ENCODE measurements around the gene DUSP15.

The DUSP15 gene

DNA sequence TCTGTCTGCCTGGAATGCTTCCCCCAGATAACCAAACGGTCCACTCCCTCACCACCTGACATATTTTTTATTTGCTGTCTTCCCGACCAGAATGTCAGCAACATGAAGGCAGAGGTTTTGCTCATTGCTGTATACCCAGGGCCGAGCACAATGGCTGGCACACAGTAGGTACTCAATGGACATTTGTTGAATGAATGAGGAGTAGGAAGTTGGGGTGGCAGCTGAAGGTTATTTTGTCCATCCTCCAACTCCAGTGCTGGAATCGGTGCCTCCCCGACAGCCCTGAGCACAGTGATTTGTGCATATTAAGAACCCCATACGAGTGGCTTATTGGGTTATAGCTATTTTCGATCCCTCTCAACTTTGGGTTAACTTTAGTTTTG lies 10.3 kb downstream of the DUSP15 start:
- no peak for DNase-seq

GRCh38 chr20:31859266-31859997 lies 10.9 kb downstream of the DUSP15 start:
- DNase-seq, result no peak

- no peak for DNase-seq
Measured at GRCh38 chr20:31858760-31859083, 11.6 kb downstream of the DUSP15 start.

- no peak for DNase-seq
Measured at GRCh38 chr20:31857861-31858759, 12.2 kb downstream of the DUSP15 start.

- no peak for DNase-seq
Measured at GRCh38 chr20:31856516-31856915, 13.8 kb downstream of the DUSP15 start.

DNA sequence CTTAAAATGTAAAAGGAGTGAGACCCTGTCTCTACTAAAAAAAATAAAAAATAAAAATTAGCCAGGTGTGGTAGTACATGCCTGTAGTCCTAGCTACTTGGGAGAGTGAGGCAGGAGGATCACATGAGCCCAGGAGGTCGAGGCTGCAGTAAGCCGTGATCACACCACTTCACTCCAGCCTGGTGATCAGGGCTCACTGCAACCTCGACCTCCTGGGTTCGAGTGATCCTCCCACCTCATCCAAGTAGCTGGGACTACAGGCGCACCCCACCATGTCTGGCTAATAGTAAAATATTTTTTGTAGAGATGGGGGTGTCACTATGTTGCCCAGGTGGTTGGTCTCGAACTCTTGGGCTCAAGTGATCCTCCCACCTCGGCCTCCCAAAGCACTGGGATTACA lies 16.8 kb downstream of the DUSP15 start:
- no peak for DNase-seq

- DNase-seq, result no peak
Measured at GRCh38 chr20:31851240-31851955, 18.9 kb downstream of the DUSP15 start.

DNA sequence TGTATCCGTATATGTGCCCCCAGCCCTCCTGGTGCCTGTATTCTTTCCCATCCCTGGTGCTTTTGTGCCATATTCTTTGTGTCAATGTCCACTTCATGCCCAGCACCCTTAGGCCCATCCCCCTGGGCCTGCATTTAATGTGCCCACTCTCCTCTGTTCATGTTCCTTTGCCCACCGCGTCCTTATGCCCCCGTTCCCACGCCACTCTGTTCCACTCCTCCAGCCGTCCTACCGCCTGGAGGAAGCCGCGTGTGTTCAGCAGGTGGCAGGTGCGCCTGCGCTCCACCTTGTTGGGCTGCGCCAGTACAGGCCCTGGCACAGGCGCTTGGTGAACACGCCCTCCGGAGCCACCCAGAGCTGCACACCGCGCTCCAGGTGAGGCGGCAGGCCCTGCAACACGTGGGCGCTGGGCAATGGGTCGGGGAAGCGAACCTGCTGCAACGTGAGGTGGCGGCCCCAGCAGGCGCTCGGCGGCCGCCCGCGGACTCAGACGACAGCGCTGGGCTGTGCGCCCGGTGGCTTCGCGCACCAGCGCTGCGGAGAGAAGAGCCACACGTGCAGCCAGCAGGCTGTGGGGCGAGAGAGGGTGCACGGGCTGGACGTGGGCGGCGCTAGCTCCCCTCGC lies 20.9 kb downstream of the DUSP15 start:
- no peak for DNase-seq

GRCh38 chr20:31848088-31848999 lies 22.0 kb downstream of the DUSP15 start:
- no peak for DNase-seq

DNA sequence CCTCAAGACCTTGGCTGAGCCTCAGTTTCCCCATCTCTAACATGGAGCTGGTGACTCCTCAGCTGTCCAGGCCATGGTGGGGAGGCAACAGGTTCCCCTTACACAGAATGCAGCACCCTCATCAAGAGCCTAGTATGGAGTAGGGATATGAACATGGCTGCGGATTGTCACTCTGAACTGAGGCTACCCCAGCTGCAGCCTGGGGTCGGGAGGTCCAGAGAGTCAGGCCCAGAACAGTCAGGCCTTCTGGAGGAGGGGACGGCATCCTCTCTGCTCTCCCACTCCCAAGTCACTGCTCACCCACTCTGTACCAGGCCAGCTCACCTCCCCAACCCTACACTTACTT lies 23.6 kb downstream of the DUSP15 start:
- no peak for DNase-seq

DNA sequence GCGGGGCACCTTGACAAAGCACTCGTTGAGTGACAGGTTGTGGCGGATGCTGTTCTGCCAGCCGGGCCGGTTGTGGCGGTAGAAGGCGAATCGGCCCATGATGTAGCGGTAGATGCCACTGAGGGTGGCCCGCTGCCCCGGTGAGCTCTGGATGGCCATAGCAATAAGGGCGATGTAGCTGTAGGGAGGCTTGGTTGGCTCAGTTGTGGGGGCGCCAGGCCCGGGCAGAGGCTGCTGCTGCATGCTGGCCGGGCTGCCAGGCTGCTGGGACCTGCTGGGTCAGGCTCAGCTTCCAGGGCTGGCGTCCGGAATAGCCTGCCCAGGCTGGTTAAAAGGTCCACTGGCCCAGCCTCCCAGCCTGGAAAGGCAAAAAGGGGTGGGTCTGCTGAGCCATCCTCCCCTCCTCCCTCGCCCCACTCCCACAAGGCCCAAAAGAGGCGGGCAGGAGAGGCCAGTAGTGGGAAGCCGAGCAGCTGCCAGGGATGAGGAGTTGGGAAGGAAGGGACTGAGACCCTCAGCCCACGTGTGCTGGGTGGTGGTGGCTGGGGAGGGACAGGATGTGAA lies 24.9 kb downstream of the DUSP15 start, which contains the start of gene FOXS1:
TSS of gene FOXS1 (minus strand) at position 305 of the 564 bp plus-strand sequence. CDS start at position 243, 62 bp downstream.
- no peak for DNase-seq

DNA sequence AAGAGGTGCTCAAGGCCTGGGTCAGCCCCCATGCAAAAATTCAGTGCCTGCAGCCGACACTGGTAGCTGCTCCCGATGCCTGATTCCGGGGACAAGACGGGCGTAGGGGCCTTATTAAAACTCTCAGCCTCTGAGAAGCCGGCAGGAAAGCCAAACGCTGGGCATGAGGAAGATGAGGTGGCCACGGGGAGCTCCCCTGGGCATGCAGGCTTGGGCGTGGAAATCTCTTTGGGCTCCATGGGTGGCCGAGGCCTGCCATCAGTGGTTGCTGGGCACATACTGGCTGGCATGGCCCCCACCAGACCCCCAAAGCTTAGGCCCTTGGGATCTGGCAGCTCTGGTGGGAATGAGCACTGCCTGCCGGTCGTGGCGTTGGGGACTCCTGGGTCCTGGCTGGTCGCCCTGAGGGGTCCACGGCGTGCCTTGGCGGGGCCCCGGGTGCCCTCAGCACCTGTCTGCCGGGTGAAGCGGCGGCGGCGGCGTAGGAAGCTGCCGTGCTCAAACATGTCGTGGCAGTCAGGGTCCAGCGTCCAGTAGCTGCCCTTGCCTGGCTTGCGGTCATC lies 25.5 kb downstream of the DUSP15 start:
- no peak for DNase-seq

- no peak for DNase-seq
Measured at GRCh38 chr20:31843881-31844280, 26.4 kb downstream of the DUSP15 start.

GRCh38 chr20:31843288-31843687 lies 27.0 kb downstream of the DUSP15 start:
- no peak for DNase-seq

DNA sequence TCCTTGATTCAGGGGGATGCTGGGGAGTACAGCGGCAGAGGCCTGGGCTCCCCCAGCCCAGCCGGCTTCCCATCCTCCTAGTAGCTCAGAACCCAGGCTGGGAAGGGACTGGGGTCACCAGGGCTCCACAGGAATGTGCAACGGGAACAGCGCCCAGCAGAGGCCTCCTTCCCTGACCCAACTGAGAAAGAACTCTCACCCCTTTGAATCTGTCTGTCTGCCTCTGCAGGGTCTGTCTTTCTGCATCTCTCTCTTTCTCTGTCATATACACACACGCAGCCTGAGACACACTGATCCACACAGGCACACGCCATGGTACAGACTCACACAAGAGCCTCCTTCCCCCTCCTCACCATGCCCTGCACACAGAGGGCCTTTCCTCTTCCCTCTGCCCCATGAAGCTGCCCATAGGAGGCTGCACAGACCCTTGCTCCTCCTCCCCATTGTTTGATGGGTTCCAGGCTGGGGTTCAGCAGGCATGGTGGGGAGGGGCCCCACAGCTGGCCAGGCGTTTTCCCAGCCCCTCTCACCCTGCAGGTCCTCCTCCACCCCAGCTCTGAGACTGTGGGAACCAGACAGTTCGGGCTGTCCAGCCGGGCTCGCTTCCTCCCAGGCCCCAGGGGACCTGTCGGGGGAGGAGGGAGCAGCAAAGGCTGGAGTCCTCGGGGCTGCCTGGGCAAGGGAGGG lies 27.7 kb downstream of the DUSP15 start:
- no peak for DNase-seq

GRCh38 chr20:31841928-31842327 lies 28.4 kb downstream of the DUSP15 start:
- DNase-seq, result no peak

DNA sequence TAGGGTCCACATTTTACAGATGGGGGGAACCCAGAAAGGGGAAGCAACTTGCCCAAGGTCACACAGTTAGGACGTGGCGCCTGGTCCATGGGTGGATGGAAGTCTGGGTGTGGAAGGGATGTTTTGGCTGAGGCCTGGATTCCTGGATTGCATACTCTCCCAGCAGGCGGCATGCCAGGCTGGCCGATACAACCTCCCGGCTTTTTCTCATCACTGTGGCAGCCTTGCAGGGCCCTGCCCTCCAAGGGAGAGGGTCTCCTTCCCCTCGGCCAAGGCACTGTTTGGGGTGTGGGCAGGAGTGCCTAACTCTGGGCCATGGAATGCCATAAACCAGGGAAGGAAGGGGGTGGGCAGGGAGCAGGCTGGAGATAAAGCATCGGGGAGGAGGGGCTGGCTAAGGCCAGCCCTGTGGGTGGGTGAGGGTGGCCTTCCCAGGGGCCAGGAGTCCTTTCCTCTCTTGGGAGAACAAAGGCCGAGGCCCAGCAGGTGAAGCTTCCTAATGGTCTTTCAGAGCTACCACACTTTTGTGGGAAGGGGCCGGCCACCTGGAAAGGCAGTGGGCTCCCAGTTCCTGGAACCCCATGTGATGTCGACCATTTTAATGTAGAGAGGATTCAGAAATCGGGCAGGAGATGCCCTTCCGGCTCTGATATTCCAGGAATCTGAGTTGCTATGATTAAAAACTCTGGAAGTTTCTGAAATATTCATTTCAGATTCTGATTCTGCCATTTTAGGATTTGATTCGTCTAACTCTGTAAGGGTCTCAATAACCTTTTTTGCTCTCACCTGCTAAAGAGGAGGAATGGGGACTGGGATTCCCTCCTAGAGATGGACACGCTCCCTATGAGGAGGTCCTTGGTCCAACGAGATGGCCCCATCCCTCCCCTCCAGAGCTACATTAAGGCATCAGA lies 29.2 kb downstream of the DUSP15 start:
- no peak for DNase-seq

GRCh38 chr20:31839782-31840487 lies 30.4 kb downstream of the DUSP15 start:
- no peak for DNase-seq

Measured in stimulated activated naive CD4-positive, alpha-beta T cell (primary cell).